HG02678 (cell line): Measurements from ENCODE around the gene TNRC18.
"Not testable (repeated sequence)": the region's sequence is repeated elsewhere in the genome, so short reads cannot be mapped to it uniquely, and the experiment has no call there.

Source experiments
- ATAC-seq: cut with Tn5 transposase; IDR thresholded peaks from one replicate; pipeline ENCODE4 v1.9.1; 2021; ENCODE audit warnings: mild to moderate bottlenecking, moderate library complexity; ENCODE audit not compliant: unreplicated experiment

The TNRC18 gene

DNA sequence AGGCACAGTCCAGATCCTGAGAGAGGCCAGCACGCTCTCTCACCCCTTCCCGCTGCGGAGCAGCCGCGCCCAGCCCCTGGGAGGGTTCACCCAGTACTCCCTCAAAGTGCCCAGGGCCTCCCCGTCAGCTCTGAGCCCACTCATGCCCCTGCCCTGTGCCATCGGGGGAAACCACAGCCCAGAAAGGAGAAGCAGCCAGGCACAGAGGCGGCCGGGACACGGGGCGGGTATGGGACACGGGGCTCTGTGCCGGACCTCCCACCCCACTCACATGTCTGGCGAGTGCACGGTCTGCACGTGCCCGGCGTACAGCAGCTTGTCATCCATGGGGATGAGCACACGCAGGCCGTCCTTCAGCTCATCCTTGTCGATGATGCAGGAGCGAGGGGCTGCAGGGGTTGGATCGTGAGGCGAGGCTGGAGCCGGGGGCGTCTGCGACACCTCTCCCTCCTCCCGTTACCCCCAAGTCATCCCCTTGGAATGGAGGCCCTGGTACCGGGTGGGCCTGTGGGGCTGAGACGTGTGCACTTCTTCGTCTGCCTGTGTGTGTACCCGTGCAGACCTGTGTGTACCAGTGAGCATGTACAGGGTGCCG is 102.7 kb downstream of the TNRC18 start:
- ATAC-seq = no peak

GRCh38 chr7:5320391-5320790 is 103.2 kb downstream of the TNRC18 start:
- ATAC-seq = no peak

- not testable (repeated sequence) for ATAC-seq
These were observed 105.0 kb downstream of the TNRC18 start for GRCh38 chr7:5318613-5319012.

DNA sequence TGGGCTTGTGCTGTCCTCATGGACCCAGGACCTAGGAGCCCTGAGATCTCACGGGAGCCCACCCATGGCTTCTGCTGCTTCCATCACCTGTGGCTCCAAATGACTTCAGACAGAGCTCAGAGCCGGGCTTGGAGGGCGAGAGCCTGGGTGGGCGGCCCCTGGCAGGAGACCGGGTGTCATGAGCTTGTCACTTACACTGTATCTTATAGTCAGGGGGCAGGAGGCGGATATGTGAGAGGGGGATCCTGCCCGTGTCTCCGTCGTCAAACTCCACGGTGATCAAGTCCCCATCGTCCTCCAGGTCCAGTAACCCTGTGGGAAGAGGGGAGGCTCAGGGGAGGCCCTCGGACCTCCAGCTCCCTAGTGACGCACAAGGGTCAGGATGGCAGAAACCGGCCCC is 107.9 kb downstream of the TNRC18 start:
- no peak for ATAC-seq

GRCh38 chr7:5314864-5315263 is 108.8 kb downstream of the TNRC18 start:
- ATAC-seq = no peak

- ATAC-seq = not testable (repeated sequence)
These were observed 110.4 kb downstream of the TNRC18 start for GRCh38 chr7:5313076-5313885.

GRCh38 chr7:5312276-5313070 is 111.2 kb downstream of the TNRC18 start:
- ATAC-seq = not testable (repeated sequence)

GRCh38 chr7:5310822-5311405 is 112.7 kb downstream of the TNRC18 start:
- ATAC-seq = no peak

- ATAC-seq = no peak
These were observed 114.5 kb downstream of the TNRC18 start for GRCh38 chr7:5309146-5309545.

DNA sequence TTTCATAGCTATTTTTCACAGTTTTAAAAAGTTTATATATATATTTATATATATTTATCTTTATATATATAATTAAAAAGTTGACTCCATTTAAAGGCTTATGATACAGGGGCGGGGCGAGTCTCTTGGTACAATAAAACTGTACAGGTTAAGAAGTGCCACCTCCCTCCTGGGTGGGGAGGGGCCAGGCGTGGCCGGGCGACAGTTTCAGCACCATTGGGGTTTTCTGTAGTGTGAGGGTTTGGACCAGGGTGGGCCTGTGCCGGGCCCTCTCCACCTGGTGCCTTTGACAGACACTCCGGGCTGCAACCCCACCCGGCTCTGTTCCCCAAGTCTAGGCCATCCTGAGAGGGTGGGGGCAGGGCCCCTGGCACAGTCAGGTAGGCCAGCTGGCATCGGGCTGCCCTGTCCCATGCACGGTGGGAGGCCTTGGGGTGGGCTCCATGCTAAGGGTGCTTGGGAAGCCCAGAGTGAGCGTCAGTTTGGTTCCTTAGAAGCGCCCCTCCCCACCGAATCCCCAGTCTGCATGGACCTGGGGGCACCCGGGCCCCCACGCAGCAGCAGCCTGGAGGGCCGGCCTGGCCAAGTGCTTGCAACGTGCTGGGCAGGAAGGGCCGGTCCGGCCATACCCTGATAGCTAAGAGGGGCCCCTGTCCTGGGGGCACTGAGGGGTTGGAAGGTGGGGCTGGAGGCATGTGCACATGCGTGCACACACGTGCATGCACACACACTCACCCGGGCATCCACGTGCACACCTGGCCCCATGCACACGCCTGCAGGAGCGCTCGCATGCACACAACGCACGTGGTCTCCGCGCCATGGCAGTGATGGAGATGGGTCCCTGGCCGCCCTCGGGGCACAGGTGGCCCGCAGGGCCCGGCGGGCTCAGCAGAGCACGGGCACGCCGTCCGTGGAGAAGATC is 116.2 kb downstream of the TNRC18 start:
- ATAC-seq = not testable (repeated sequence)

- not testable (repeated sequence) for ATAC-seq
These were observed 118.6 kb downstream of the TNRC18 start for GRCh38 chr7:5305050-5305449.

DNA sequence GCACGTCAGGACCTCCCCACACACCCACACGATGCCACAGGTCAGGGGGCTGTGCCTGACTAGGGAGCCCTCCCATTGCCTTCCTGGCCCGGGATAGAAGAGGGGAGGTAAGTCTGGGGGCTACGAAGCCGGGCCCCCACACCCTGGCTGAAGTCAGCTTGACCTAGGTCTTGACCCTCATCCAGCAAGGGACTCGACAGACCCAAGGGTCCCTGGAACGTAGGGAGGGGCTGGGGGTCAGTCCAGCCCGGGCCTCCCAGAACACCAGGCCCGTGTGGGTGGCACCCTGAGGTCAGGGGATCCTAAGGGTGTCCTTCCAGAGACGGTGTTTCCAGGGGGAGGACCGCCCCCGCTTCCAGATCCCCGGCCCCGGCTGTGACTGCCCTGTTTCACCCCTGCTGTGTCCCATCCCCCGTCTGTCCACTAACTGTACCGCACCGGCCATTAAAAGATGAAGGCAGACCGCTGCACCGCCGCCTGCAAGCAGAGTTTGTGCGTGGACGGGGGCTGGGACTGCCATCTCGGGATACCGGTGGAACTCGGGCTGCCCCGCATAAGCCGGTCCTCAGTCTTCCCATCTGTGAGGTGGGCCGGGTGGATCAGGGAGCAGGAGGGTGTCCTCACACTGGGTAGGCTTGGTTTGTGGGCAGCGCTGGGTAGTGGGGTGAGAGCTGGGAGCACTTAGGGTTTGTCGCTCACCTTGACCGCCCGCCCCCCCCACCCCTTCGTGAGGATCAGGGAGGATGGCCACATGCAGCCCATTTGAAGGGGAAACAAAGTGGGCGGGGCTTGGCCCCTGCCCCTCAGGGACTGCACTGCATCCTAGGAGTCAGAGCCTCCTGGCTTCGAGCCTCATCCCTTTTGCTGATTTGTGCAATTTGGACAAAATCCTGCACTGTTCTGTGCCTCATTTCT is 119.8 kb downstream of the TNRC18 start:
- ATAC-seq = no peak

DNA sequence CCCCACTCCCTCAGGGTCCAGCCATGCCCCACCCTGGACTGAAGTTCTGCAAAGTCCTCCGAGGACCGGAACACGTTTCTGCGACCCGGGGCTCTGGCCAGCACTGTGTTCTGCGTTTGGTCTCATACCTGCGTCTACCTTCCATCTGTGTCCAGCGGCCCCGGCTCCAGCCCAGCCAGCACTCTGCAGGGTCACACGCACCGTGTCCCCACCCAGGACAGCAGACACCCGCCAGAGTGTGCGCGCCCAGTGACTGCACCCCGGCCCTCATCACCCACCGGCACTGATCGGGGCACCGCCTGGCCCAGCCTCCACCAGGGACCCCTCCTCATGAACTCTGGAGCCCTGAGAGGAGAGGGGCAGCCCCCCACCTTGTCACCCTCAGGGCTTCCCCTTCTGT is 120.6 kb downstream of the TNRC18 start:
- no peak for ATAC-seq

GRCh38 chr7:5302577-5302976 is 121.1 kb downstream of the TNRC18 start:
- no peak for ATAC-seq

- ATAC-seq = no peak
These were observed 123.3 kb downstream of the TNRC18 start for GRCh38 chr7:5300366-5300765.

DNA sequence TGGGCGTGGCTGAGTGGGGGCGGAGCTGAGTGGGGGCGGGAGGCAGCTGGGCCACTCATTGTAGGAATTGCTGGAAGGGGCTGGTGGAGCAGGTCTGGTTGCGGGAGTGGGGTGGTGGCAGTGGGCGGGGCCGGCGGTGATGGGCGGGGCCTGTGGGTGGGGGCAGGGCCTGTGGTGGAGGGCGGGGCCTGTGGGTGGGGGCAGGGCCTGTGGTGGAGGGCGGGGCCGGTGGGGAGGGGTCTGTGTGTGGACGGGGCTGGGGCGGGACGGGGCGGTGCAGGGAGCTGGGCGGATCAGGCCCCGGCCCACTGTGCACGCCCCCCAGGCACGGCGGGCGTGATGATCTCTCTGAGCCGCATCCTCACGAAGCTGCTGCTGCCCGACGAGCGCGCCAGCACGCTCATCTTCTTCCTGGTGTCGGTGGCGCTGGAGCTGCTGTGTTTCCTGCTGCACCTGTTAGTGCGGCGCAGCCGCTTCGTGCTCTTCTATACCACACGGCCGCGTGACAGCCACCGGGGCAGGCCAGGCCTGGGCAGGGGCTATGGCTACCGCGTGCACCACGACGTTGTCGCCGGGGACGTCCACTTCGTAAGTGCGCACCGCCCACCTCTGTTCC is 126.9 kb downstream of the TNRC18 start:
- ATAC-seq = no peak

GRCh38 chr7:5296015-5296610 is 127.5 kb downstream of the TNRC18 start:
- ATAC-seq = no peak
